GM19351 (cell line): ENCODE data around the gene TBC1D1.

Experiments used
- ATAC-seq: cut with Tn5 transposase; IDR thresholded peaks from one replicate; pipeline ENCODE4 v1.9.1; 2021; ENCODE audit warnings: mild to moderate bottlenecking, moderate library complexity; ENCODE audit not compliant: unreplicated experiment

Gene TBC1D1

GRCh38 chr4:37985730-37986275 lies 94.9 kb downstream of the TBC1D1 start:
- no peak for ATAC-seq

GRCh38 chr4:37988670-37989069 lies 97.8 kb downstream of the TBC1D1 start:
- no peak for ATAC-seq

GRCh38 chr4:37989398-37990260 lies 98.7 kb downstream of the TBC1D1 start:
- ATAC-seq, result no peak

GRCh38 chr4:37990731-37991245 lies 99.9 kb downstream of the TBC1D1 start:
- no peak for ATAC-seq

- no peak for ATAC-seq
These were observed 100.9 kb downstream of the TBC1D1 start for GRCh38 chr4:37991623-37992410.

- no peak for ATAC-seq
These were observed 102.9 kb downstream of the TBC1D1 start for GRCh38 chr4:37993806-37994205.

- ATAC-seq, result peak; percentile 85
These were observed 103.7 kb downstream of the TBC1D1 start for GRCh38 chr4:37994569-37994968.

GRCh38 chr4:37995299-37995821 lies 104.5 kb downstream of the TBC1D1 start:
- no peak for ATAC-seq

- no peak for ATAC-seq
These were observed 105.3 kb downstream of the TBC1D1 start for GRCh38 chr4:37995981-37996775.

GRCh38 chr4:37998226-37998625 lies 107.3 kb downstream of the TBC1D1 start:
- no peak for ATAC-seq

- no peak for ATAC-seq
These were observed 108.3 kb downstream of the TBC1D1 start for GRCh38 chr4:37999000-37999716.

- ATAC-seq, result no peak
These were observed 109.1 kb downstream of the TBC1D1 start for GRCh38 chr4:37999965-38000364.

- ATAC-seq, result no peak
These were observed 111.0 kb downstream of the TBC1D1 start for GRCh38 chr4:38001927-38002326.

GRCh38 chr4:38002451-38003071 lies 111.7 kb downstream of the TBC1D1 start:
- ATAC-seq, result no peak

GRCh38 chr4:38003102-38003501 lies 112.2 kb downstream of the TBC1D1 start:
- ATAC-seq, result no peak

GRCh38 chr4:38003628-38004027 lies 112.7 kb downstream of the TBC1D1 start:
- ATAC-seq, result no peak

GRCh38 chr4:38004062-38004461 lies 113.2 kb downstream of the TBC1D1 start:
- ATAC-seq, result no peak

- ATAC-seq, result no peak
These were observed 114.0 kb downstream of the TBC1D1 start for GRCh38 chr4:38004887-38005286.

GRCh38 chr4:38005637-38006036 lies 114.8 kb downstream of the TBC1D1 start:
- no peak for ATAC-seq
